GM23248 (cell line): ENCODE data around the gene H2BW2. TPM values are rescaled to one million over a fixed set of nuclear protein-coding genes. Genes with fewer than 3 reads are reported as not detected.
"Not testable (repeated sequence)": the region's sequence is repeated elsewhere in the genome, so short reads cannot be mapped to it uniquely, and the experiment has no call there.

Experiments
- DNase-seq: peaks from one replicate; pipeline ENCODE4 v3.0.0-alpha.2; 2015
- H2AFZ ChIP-seq: fragments of 200-600 bp; sonication (generic); 2 replicates; pipeline ENCODE4 v1.6.1; 2016; ENCODE audit warnings: antibody characterized with exemption
- H3F3A ChIP-seq: fragments of 200-600 bp; sonication (generic); 2 replicates; pipeline ENCODE4 v1.6.1; 2016; ENCODE audit warnings: mild to moderate bottlenecking, antibody characterized with exemption, mixed run types; ENCODE audit not compliant: insufficient read depth
- H3K27ac ChIP-seq: fragments of 200-600 bp; sonication (generic); 2 replicates; pipeline ENCODE4 v1.5.1; 2016; ENCODE audit warnings: mild to moderate bottlenecking
- H3K27me3 ChIP-seq: fragments of 200-600 bp; sonication (generic); replicated peaks from 2 replicates; pipeline ENCODE4 v1.6.1; 2016; ENCODE audit warnings: mild to moderate bottlenecking; ENCODE audit not compliant: insufficient read depth
- H3K36me3 ChIP-seq: fragments of 200-600 bp; sonication (generic); 2 replicates; pipeline ENCODE4 v1.6.1; 2016; ENCODE audit warnings: low read depth, mild to moderate bottlenecking
- H3K4me1 ChIP-seq: fragments of 200-600 bp; sonication (generic); 2 replicates; pipeline ENCODE4 v1.6.1; 2016; ENCODE audit warnings: mild to moderate bottlenecking; ENCODE audit not compliant: insufficient read depth
- H3K4me2 ChIP-seq: fragments of 200-600 bp; sonication (generic); one replicate; pipeline ENCODE4 v1.6.1; 2016; ENCODE audit warnings: mild to moderate bottlenecking; ENCODE audit not compliant: unreplicated experiment
- H3K4me3 ChIP-seq: fragments of 200-600 bp; sonication (generic); 2 replicates; pipeline ENCODE4 v1.5.1; 2016; ENCODE audit warnings: mild to moderate bottlenecking
- H3K79me2 ChIP-seq: fragments of 200-600 bp; sonication (generic); 2 replicates; pipeline ENCODE4 v1.6.1; 2016; ENCODE audit warnings: mild to moderate bottlenecking; ENCODE audit not compliant: insufficient read depth
- H3K9ac ChIP-seq: fragments of 200-600 bp; sonication (generic); 2 replicates; pipeline ENCODE4 v1.6.1; 2016; ENCODE audit warnings: mild to moderate bottlenecking
- H3K9me2 ChIP-seq: fragments of 200-600 bp; sonication (generic); 2 replicates; pipeline ENCODE4 v1.6.1; 2016; ENCODE audit warnings: mixed run types, mild to moderate bottlenecking, moderate library complexity; ENCODE audit not compliant: insufficient read depth
- H3K9me3 ChIP-seq: fragments of 200-600 bp; sonication (generic); one replicate; pipeline ENCODE4 v1.6.1; 2017; ENCODE audit warnings: low read depth
- H4K20me1 ChIP-seq: fragments of 200-600 bp; sonication (generic); 2 replicates; pipeline ENCODE4 v1.6.0; 2016; ENCODE audit not compliant: insufficient read depth
- EZH2 ChIP-seq: fragments of 200-600 bp; sonication (generic); IDR thresholded peaks from 2 replicates; pipeline ENCODE4 v1.6.1; 2018; ENCODE audit warnings: antibody characterized with exemption, mild to moderate bottlenecking; ENCODE audit not compliant: insufficient read depth, poor library complexity, severe bottlenecking
- EZH2phosphoT487 ChIP-seq: fragments of 200-600 bp; sonication (generic); IDR thresholded peaks from 2 replicates; pipeline ENCODE4 v1.6.1; 2018; ENCODE audit warnings: antibody characterized with exemption, moderate library complexity, mild to moderate bottlenecking, low read depth; ENCODE audit not compliant: insufficient read depth
- WGBS, 2 experiments: methylation state at CpG; one replicate each; pipeline ENCODE4 v1.1.6; 2015 to 2017; ENCODE audit warnings: low lambda C conversion rate in 2 of 2, low coverage in 1 of 2; ENCODE audit errors: missing lambda C conversion rate in 2 of 2; 5-methylcytosine and 5-hydroxymethylcytosine counted together
- in situ Hi-C: fragments of 300-500 bp; cut with MboI; formaldehyde crosslinking; loops from 2 replicates; pipeline ENCODE4 v1.15.0; 2020
- polyA plus RNA-seq: library from polyadenylated mRNA; unstranded; fragments of >200 nt; fragmentation: Nextera tagmentation; extraction: Ambion mirVana; gene quantifications from 2 replicates; pipeline ENCODE4 v1.2.1, GENCODE V29; 2016
- total RNA-seq: library from RNA; depleted of rRNA; stranded (reverse); fragments of >200 nt; shearing (Covaris generic); gene quantifications from 2 replicates; pipeline ENCODE4 v1.2.3, GENCODE V29; 2014

The H2BW2 gene
- total and polyA plus RNA-seq, 2 experiments from 2014 or later = not detected

- Histone ChIP-seq H3K4me1 (no peaks in the 10 kb centered on the region), H3K9me3 (no peaks in the 10 kb centered on the region), H3F3A (no peaks in the 10 kb centered on the region), H3K27ac (no peak overlapping the region), H3K4me2 (no peak overlapping the region), H3K9ac (no peak overlapping the region), H3K79me2 (no peaks in the 10 kb centered on the region), H3K27me3 (no peaks in the 10 kb centered on the region), H3K4me3 (no peak overlapping the region), H3K9me2 (no peaks in the 10 kb centered on the region), H3K36me3 (no peaks in the 10 kb centered on the region), H2AFZ (no peak overlapping the region), H4K20me1 (no peaks in the 10 kb centered on the region)
- TF ChIP-seq EZH2 = no peak
- TF ChIP-seq EZH2phosphoT487 = no peak
- in situ Hi-C loops = no loop called here
- 56 to 66% methylated on average over 7 to 12 of the region's 13 CpGs for WGBS, 2 experiments
- no peak for DNase-seq
These were observed 7.4 kb downstream of the H2BW2 start for GRCh38 chrX:104047171-104047570.

DNA sequence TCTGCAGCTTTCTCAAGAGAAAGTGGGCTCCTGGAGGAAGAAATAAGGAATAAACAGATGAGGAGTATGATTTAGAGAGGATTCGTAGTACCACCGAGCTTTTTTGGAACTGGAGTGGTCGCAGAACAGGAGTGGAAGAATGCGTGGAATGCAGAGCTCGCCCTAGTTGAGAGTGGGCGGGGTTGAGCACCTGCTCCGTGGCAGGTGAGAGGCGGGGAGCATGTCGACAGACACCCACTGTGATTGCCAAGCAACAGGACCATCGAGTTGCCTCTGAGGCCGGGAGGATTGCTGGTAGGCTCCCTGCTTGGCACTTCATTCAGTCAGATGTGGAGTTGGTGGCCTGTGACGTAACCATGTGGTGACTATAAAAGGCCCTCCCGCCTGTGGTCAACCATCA lies 15.2 kb downstream of the H2BW2 start:
- H3K4me1 ChIP-seq, H3K9me3 ChIP-seq, DNase-seq, H3K9me2 ChIP-seq, H3K9ac ChIP-seq, in situ Hi-C loops, H4K20me1 ChIP-seq, H3K4me3 ChIP-seq, H3K36me3 ChIP-seq, H3K79me2 ChIP-seq, H3F3A ChIP-seq, H3K4me2 ChIP-seq, H3K27me3 ChIP-seq, H3K27ac ChIP-seq, H2AFZ ChIP-seq: not testable (repeated sequence)
- WGBS, 2 experiments = no CpG with 5 or more reads among the region's 13 CpGs

GRCh38 chrX:104062636-104063035 lies 22.9 kb downstream of the H2BW2 start:
- H3K79me2 ChIP-seq, H3F3A ChIP-seq, H3K4me2 ChIP-seq, H3K4me3 ChIP-seq, DNase-seq, H3K27ac ChIP-seq, H3K9me3 ChIP-seq, H4K20me1 ChIP-seq, H3K4me1 ChIP-seq, H3K27me3 ChIP-seq, H3K9me2 ChIP-seq, H2AFZ ChIP-seq, H3K9ac ChIP-seq, H3K36me3 ChIP-seq, in situ Hi-C loops: not testable (repeated sequence)
- 72 to 80% methylated on average over 8 to 9 of the region's 18 CpGs for WGBS, 2 experiments

DNA sequence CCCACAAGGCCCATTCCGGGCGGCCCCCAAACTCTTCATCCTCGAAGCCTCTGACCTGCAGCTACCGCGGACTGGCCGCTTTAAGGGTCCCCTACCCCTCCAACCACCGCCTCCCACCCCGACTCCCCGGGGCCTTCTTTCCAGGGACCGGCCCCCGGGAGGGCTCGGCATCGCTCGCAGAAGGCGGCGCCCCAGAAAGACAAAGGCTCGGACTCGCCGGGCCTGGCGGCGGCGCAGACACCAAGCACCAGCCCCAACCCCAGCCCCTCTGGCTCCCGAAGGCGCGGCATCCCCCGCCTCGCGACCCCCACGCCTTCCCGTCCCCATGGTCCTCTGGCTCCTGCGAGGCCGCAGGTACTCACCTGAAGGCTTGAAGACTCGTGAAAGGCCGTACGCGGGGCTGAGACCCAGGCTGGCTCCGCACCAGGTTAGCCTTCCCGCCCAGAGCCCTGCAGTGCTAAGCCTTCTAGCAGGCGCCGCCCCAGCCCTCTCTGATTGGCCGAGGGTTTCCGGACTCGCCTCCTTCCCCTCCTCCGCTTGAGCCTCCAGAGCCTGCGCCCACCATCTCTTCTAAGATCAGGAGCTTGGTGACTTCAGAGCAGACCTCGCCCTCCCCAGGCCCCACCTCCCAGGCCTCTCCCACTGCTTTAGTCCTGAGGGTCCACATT lies 36.2 kb downstream of the H2BW2 start, which contains the start of gene TMSB15C:
TMSB15C (minus strand) TSS at position 459 of the 668 bp plus-strand sequence.
- H3K79me2 ChIP-seq, H2AFZ ChIP-seq, H3F3A ChIP-seq, H4K20me1 ChIP-seq, H3K9me2 ChIP-seq, H3K4me3 ChIP-seq, DNase-seq, H3K27me3 ChIP-seq, H3K9me3 ChIP-seq, H3K27ac ChIP-seq, H3K4me2 ChIP-seq, in situ Hi-C loops, H3K36me3 ChIP-seq, H3K9ac ChIP-seq, H3K4me1 ChIP-seq: not testable (repeated sequence)
- no CpG with 5 or more reads among the region's 46 CpGs for WGBS, 2 experiments

GRCh38 chrX:104077854-104078253 lies 38.1 kb downstream of the H2BW2 start:
- H3K4me3 ChIP-seq, H3K9me2 ChIP-seq, H3K9me3 ChIP-seq, H3K79me2 ChIP-seq, H2AFZ ChIP-seq, in situ Hi-C loops, H3K4me2 ChIP-seq, H3K27me3 ChIP-seq, H3F3A ChIP-seq, H3K4me1 ChIP-seq, DNase-seq, H3K27ac ChIP-seq, H3K36me3 ChIP-seq, H3K9ac ChIP-seq, H4K20me1 ChIP-seq: not testable (repeated sequence)
- no CpG with 5 or more reads among the region's 6 CpGs for WGBS, 2 experiments
